ENCODE results near the gene SH2D6. TPM values are rescaled to one million over a fixed set of nuclear protein-coding genes. Genes with fewer than 3 reads are reported as not detected.

The SH2D6 gene
- total and polyA plus RNA-seq, 9 of the 15 experiments (the other 6 are each of a cell fraction or from before 2014, with no cell fraction given): 0.07 to 0.76 (median 0.33) TPM; not detected in 2

DNA sequence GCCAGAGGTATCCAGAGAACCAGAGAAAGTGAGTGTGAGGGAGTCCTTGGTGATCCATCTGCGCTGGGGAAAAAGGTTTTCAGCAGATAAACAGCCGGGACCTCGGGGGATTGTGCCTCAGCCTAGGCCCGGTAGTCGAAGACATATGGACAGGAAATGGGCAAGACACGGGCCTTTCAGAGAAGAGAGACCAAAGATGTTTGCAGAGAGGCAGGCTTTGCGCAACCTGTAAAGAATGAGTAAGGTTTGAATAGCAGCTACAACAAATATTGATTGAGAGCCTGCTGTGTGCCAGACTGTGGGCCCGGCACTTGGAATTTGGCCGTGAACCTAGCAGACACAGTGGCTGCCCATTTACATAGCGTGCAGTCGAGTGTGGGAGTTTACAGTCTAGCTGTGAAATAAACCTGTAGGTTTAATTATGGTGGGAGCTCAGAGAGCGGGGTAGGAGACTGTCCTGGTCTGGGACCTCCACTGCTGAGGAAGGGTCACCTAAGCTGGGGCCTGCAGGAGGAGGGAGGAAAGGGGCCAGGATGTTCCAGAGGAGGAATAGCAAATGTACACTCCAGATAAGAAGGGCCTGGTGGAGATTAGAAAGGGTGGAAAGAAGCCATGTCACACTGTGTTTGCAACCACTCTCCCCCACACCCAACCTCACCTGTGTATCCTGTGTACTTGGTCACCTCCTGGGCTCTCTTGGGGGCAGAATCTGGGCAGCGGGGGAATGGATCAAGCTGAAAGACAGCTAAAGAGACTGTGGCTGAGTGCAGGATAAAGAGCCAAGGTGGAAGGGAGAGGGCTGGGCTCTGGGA lies 3.0 kb downstream of the SH2D6 start (continued):
- peak; percentile 93 for TF ChIP-seq ARID1B (IDR thresholded peaks at IDR 0.05)
- TF ChIP-seq MBD1 (CRISPR knock-in tag; IDR thresholded peaks at IDR 0.05): no peak
- TF ChIP-seq CEBPG (CRISPR knock-in tag; IDR thresholded peaks at IDR 0.05): no peak
- peak; percentile 36 to 69; a peak in 3 of 4 replicates for TF ChIP-seq CEBPG (tag; conservative IDR thresholded peaks at IDR 0.05 in 1 of 2, IDR thresholded peaks at IDR 0.05 in 1 of 2)
- TF ChIP-seq IFI16 (CRISPR knock-in tag; IDR thresholded peaks at IDR 0.05): no peak
- TF ChIP-seq ZBTB7A (IDR thresholded peaks at IDR 0.05; ENCODE audit: borderline replicate concordance, control insufficient read depth, low read depth, low read length): peak; percentile 75; the same call in 1 of the 2 replicates
- TF ChIP-seq MEF2D (tag; conservative IDR thresholded peaks at IDR 0.05; ENCODE audit: low read depth): 0 out of 2 replicates have a peak, but pooled peaks have one; percentile 6
- TF ChIP-seq NFXL1 (CRISPR knock-in tag; IDR thresholded peaks at IDR 0.05): no peak
- no peak for TF ChIP-seq ZNF174 (CRISPR knock-in tag; IDR thresholded peaks at IDR 0.05)
- TF ChIP-seq ZFX (CRISPR knock-in tag; IDR thresholded peaks at IDR 0.05): peak; percentile 49; the same call in 1 of the 2 replicates
- TF ChIP-seq, protein P1, sequence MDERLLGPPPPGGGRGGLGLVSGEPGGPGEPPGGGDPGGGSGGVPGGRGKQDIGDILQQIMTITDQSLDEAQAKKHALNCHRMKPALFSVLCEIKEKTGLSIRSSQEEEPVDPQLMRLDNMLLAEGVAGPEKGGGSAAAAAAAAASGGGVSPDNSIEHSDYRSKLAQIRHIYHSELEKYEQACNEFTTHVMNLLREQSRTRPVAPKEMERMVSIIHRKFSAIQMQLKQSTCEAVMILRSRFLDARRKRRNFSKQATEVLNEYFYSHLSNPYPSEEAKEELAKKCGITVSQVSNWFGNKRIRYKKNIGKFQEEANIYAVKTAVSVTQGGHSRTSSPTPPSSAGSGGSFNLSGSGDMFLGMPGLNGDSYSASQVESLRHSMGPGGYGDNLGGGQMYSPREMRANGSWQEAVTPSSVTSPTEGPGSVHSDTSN (CRISPR knock-in tag; IDR thresholded peaks at IDR 0.05; ENCODE audit: low read depth): no peak
- TF ChIP-seq, protein P1 (tag; conservative IDR thresholded peaks at IDR 0.05; ENCODE audit: low read depth): no peak
- TF ChIP-seq RAD21 (CRISPR knock-in tag; conservative IDR thresholded peaks at IDR 0.05 in 1 of 2, IDR thresholded peaks at IDR 0.05 in 1 of 2): peak in 1 of 2 experiments; percentile 14; a peak in 1 of 4 replicates
- TF ChIP-seq ZKSCAN3 (CRISPR knock-in tag; IDR thresholded peaks at IDR 0.05): no peak
- 0 out of 2 replicates have a peak, but pooled peaks have one; percentile 37 for TF ChIP-seq ELF4 (CRISPR knock-in tag; IDR thresholded peaks at IDR 0.05)
- 0 out of 2 replicates have a peak, but pooled peaks have one; percentile 41 for TF ChIP-seq HLTF (IDR thresholded peaks at IDR 0.05)
- no peak for TF ChIP-seq ZSCAN32 (CRISPR knock-in tag; IDR thresholded peaks at IDR 0.05)
- TF ChIP-seq TCF7 (IDR thresholded peaks at IDR 0.05; ENCODE audit: borderline replicate concordance): no peak
- no peak for TF ChIP-seq ZNF253 (CRISPR knock-in tag; conservative IDR thresholded peaks at IDR 0.05)
- TF ChIP-seq PML (IDR thresholded peaks at IDR 0.05; ENCODE audit: low read length): no peak
- TF ChIP-seq HIVEP1 (CRISPR knock-in tag; IDR thresholded peaks at IDR 0.05): peak; percentile 0; the same call in 1 of the 2 replicates
- TF ChIP-seq SAFB (IDR thresholded peaks at IDR 0.05; ENCODE audit: borderline replicate concordance, low read depth, low read length): no peak
- no peak for TF ChIP-seq ZNF143 (CRISPR knock-in tag; IDR thresholded peaks at IDR 0.05)
- TF ChIP-seq DPF2 (IDR thresholded peaks at IDR 0.05): peak; percentile 90
- peak; percentile 55; the same call in 1 of the 2 replicates for TF ChIP-seq CTBP1 (IDR thresholded peaks at IDR 0.05; ENCODE audit: borderline replicate concordance)

Data from K562 (cell line).